Activated naive CD8-positive, alpha-beta T cell treated with anti-CD3 and anti-CD28 coated beads, Interleukin-2, amount 50 U/mL, for 16 hours (primary cell): ENCODE results near the gene KRT38.
"Not testable (repeated sequence)": the region's sequence is repeated elsewhere in the genome, so short reads cannot be mapped to it uniquely, and the experiment has no call there.

Source experiments
- DNase-seq: peaks from one replicate; pipeline ENCODE4 v3.0.0-alpha.2; 2020; ENCODE audit warnings: low read depth, low spot score

KRT38 gene

DNA sequence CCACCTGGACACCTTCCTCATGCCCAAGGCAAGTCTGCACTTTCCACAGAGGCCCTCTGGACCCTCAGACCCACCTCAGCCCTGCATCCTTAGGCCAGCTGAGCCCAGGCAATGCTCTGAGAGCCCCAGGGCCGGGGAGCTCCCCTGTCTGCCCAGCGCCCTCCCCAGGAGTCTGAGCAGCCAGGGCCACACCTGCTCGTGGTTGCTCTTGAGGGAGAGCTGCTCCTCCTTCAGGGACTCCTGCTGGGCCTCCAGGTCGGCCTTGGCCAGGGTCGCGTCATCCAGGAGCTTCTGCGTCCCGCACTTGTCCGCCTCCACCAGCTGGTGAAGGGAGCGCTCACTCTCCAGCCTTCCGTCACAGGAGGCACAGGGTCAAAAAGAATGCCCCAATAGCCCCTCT is 18.2 kb downstream of the KRT38 start:
- not testable (repeated sequence) for DNase-seq

DNA sequence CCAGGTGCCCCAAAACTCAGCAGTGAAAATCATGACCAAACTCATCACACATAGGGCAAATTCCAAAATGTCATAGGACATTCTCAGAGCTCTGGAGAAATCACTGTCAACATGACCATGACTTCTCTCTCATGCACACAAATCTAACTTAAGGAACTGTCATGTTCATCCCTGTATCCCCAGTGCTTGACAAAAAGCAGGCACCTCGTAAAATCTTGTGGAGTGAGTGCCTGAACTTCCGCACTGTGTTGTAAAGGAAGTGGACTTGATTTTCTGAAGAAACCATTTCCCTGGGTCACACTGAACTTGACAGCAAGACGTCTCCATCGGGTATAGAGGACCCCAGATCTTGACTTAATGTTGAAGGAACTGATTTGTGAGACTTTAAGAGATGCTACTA is 19.2 kb downstream of the KRT38 start:
- no peak for DNase-seq

DNA sequence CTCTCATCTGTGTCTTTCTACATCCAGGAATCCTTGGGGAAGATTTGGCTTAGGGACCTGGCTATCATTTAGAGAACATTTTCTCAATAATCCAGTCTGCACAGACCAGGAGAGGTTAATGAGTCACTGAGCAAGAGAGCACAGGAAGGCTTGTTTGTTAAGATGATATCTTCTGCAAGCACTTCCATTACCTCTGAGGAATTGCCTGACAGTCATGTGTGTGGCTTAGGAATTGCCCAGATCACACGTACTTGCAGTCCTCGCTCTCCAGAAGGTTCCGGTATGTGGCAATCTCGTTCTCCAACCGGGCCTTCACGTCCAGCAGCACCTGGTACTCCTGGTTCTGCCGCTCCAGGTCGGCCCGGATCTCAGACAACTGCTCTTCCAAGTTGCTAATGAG is 19.7 kb downstream of the KRT38 start:
- no peak for DNase-seq

DNA sequence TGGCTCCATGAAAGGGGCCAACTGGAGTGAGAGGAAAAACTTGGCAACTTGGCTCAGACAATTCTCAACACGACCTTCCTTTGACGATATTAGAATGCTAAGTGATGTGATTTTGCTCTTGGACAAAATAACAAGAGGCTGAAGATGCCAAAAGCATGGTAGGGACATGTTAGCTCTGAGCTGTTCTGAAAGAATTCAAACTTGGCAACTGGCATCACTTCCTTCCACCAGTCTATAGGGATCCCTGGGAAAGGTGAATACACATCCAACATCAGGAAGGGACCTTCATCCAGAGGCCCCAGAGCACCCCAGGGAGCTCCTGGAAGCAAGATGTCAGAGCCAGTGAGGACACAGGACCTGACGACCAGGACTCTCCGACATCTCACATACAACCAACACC is 20.6 kb downstream of the KRT38 start:
- DNase-seq = no peak

DNA sequence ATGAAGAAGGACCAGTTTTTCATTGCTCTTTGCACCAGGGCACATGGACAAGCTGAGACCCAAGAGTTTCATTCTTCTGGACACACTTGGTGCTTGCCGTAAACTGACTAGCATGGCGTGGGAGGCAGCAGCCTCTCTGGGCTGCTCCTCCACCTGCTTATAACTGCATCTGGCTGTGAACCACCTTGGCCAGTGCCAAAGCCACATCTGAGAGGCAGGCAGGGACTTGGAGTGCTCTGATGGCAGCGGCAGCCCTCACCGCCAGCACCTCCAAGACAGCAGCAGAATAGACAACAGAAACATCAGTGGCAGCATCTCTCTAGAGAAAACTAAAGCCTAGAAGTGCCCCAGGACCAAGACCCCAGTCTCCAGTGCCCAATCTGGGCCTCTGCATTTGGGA is 21.1 kb downstream of the KRT38 start:
- no peak for DNase-seq

DNA sequence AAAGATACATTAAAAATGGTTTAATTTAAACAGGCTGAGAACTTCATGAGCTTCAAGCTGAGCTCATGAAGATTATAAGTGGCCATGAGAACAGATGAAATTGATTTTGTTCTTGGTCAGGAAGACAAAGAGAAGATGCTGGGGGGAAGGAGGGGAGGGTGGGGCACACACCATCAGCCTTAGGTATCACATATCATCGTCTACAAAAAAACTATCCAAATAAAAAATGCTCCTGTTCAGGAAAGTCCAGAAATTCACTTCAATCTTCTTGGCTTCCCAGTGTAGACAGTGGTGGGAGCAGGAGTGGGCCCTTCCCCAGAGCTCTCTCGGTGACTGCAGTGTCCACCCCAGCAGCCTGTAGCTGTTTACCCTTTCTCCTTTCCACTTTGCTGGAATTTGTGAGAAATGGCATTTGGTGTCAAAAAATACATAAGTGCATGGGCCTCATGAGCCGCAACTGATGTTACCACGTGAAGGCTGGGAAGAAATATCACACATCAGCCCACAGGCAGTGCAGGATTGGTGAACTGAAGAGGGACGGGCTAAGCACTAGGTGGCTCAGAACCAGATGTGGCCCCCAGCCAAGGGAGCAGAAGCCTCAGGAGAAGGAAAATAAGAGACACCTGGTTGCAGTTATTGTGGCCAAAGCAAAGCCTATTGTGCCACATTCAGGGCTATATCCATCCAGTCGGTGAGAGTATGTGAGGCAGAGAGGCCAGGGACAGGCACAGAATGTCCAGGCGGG is 22.5 kb downstream of the KRT38 start:
- DNase-seq = no peak

DNA sequence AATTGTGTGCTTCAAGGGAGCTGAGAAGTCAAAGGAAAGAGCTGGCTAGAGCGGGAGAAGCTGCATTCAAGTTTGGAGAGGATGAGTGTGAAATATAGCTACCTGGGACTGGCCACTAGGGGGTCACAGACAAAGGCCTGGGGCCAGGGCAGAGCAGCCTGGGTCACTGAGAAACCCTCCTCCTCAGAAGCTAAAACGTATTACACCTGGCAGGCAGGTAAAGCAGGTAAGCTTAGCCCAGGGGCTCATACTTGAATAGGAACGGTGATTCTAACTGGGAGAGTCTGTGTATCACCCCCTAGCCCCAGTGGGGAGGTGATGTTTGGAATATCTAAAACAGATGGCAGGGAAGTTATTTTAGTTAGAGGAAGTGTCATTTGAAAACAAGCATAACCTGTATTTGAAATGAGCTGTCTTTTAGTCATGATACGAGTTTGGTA is 23.2 kb downstream of the KRT38 start:
- DNase-seq = no peak

DNA sequence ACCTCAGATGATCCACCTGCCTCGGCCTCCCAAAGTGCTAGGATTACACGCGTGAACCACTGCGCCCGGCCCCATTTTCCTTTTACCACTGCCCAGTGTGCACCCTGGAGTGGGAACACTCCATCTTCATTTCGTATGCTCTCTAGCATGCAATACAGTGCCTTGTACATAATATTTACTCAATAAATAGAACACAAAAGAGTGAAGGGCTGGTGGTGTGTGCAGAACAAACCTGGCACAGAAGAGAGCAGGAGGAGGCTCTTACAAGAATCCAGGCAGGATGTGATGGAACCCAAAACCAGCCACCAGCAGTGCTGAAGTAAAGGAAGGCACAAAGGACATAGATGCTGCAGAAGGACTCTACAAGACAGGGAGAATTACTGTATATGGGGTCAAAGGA is 23.7 kb downstream of the KRT38 start:
- DNase-seq = no peak

DNA sequence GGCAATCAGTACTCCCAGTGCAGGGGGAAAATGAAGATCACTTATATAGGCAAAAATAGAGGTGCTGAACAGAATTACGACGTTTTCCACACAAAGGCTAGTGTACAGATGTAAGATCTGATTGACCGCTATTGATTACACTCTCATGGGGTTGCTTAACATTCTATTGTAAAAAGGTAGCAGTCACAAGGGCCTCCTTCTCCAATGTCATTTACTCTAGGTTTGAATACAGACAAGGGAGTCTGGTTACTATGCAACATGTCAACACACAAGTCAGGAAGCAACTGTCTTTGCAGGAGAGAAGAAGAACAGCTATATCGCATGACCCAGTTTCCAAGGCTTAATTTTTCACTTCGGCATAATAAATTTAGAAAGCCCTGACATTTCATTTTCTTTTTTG is 24.3 kb downstream of the KRT38 start:
- DNase-seq = no peak

DNA sequence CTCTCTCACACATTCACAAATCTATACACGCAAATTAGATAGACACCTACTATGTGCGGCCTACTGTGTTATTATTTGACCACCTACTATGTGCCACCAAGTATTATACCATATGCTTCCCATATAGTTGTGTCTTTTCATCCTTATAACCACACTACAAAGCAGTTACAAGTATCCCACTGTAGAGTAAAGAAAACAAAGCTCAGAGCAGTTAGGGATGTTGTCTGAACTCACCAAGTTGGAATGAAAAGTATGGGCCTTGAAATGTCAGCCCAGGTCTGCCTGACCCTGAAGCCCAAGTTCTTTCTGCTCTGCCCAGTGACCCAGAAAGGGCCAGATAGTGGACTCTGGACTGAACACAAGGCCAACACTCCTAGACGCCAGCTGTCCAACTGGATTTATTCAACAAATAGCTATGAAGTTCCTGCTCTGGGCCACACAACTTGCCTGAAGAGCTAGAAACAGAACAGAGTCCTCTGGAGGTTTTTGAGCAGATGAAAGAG is 24.9 kb downstream of the KRT38 start:
- DNase-seq = no peak

DNA sequence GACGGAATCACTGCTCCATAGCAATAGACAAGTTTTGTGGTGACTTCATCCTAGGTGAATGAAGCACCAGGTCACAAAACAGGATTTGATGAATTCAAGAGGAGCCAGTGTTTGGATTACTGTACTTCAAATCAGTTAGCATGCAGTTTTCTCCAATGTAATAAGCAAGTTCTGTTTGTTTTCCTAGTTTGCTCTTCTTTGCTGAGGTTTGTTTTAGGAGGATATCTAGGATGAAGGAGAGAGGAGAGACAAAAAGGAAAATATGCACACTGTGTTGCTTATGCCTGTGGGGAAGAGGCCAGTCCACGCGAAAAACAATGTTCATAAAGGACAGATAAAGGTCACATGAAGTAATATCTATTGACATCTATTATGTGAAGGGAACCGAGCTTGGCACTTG is 25.4 kb downstream of the KRT38 start:
- DNase-seq = no peak

DNA sequence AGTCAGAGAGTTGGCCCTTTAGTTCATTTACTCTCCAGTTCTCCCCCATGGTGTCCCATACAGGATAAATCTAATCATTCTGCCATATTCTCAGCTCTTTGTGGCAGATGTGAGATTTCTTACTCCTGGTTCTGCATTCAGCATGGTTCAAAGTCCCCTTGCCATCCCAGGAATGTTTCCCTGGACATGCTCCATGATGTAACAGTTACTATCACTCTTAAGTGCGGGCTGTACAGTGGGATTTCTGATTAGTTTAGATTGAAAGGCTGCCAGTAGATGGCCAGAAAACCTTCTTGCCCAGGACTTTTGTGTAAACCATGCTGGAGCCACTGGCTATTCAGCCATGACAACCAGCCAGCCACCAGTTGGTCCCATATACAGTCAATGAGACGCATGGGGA is 26.8 kb downstream of the KRT38 start:
- no peak for DNase-seq

DNA sequence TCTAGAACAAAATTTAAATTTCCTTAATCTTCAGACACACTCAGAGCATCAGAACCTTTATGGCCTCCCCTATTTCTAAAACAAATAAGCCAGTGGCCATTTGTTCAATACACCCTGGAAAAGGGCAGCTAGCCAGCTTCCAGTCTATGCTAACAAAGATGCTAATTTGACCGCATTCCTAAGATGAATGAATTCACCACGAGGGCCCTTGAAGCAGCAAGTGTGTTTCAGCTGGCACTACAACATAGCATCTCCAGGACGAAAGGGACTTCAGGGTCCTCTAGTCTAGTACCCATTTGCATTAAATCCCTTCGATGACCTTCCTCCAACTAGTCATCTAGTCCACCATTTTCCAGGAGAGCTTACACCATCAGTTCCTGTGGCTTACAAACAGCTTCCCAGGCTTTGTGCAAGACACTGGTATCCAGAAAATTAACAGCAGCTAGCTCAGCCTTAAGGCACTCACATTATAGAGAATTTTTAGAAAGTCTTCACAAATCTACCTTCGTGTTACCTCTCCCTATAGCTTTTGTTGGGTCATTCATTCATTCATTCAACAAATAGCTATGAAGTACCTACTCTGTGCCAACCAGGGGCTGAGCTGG is 27.3 kb downstream of the KRT38 start:
- DNase-seq = no peak

DNA sequence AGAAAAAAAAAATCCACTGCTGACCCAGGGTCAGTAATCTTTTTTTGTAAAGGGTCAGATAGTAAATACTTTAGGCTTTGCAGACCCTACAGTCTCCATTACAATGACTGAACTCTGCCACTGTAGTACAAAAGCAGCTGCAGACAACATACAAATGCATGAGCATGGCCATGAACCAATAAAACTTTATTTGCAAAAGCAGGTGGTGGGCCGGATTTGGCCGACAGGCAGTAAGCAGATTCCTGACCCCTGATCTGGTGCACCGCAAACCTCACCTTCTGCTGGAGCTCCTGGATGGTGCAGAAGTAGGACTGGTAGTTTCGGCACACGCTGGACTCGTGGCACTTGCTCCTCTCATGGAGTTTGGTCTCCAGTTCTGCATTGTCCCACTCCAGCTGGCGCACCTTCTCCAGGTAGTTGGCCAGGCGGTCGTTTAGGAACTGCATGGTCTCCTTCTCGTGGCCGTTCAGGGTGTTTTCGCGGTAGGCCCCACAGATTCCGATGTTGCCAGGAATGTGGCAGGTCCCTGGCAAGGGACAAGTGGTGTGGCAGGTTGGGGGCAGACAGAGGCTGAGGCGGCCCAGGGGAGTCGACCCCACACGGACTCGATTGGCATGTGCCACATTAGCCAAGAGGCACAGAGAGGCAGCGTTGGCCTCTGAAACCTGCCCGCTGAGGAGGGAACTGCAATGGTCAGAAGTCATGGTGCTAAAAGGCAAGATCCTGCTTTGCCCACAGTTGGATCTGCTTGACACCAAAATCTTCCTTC is 29.5 kb downstream of the KRT38 start:
- DNase-seq = no peak

DNA sequence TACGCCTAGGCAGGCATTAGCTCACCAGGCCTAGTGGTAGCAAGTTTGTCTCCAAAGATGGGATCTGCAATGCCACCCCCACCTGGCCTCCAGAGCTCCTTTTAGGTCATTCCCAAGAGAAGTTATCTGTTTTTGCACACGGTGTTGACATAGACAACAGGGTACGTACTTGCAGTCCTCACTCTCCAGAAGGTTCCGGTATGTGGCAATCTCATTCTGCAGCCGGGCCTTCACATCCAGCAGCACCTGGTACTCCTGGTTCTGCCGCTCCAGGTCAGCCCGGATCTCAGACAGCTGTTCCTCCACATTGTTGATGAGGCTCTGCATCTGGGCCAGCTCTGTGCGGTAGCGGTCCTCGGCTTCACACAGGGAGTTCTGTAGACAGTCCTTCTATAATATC is 33.6 kb downstream of the KRT38 start:
- no peak for DNase-seq

DNA sequence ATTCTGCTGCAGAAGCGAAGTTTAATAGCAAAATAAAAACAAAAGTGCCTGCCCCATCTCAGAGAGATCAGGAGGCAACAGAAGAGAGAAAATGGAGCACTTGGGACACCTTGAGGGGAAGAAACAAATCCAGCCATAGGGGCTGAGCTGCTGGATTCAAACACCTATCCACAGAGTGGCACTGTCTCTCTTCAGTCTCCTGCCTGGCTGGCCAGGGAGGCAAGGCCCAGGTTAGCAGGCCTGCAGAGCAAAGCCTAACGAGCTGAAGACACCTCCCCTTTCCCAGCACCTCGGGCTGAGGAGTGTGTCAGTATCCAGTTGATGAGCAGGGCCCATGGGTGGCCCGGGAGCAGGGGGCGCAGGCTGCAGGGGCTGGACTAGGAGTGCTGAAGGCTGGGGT is 34.6 kb downstream of the KRT38 start:
- no peak for DNase-seq

DNA sequence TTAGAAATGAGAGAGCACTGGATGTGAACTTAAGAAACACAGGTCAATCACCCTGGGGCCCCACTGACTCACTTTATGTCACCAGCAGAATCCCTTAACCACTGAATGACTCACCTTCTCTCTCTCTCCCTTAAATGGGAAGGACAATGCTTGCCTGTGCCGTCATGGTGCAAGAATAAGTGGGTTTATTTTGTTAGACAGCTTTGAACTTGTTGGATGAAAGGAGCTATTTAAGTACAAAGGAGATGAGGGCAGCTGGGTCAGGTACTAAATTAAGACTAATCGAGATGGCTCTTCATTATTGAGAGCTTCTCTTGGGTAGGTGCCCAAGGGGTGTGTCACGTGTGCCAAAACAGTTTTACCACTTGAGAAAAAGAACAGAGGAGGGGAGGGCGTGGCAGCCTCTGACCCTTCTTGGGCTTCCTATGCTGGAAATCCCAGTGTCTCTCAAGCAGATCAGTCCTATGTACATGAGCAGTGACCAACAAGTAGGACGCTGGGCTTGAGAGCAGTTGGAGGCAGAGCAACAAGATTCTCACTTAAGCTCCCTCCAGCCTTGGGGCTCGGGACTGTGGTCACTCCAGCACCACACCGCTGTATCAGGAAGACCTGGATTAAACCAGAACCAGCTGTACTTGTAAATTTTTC is 36.6 kb downstream of the KRT38 start:
- no peak for DNase-seq

DNA sequence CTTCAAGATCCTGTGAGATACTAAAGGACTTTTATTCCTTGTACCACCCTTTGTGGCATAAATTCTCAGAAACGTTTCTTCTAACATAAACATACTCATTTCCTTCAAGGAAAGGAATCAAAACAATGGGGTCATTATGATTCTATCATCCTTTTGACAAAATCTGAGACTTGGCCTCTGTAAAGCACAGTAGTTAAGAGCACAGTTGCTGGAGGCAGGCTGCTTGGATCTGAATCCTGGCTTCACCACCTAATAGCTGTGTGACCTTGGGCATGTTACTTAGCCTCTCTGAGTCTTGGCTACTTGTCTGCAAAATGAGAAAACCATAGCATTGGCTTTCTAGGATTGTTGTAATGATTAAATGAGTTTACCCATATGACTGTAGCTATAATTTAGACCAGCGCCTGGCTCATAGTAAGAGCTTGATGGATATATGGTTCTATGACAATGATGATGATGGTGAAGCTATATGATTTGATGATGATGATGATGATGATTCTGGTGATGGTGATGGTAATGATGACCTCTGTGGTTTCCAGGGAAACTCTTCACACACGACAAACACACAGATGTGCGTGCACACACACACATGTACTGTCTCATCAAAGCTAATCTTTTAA is 37.3 kb downstream of the KRT38 start:
- DNase-seq = no peak

DNA sequence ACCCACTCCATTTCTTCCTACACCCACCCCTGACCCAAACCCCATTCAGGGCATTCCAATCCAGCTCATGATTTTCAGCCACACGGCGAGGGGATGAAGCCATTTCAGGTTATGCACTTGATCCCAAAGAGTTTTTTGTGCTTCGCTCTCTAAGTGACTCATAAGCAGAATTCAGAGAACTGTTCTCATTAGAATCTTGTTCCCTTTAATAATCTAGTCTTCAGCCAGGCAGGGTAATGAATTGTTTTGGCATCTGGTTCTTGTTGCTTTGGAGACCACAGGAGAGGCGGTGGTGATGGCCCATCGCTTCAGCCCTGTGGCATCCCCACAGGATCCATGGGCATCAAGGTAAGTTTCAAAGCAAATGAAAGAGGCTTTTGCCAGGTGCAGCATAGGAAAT is 38.6 kb downstream of the KRT38 start:
- DNase-seq = no peak

DNA sequence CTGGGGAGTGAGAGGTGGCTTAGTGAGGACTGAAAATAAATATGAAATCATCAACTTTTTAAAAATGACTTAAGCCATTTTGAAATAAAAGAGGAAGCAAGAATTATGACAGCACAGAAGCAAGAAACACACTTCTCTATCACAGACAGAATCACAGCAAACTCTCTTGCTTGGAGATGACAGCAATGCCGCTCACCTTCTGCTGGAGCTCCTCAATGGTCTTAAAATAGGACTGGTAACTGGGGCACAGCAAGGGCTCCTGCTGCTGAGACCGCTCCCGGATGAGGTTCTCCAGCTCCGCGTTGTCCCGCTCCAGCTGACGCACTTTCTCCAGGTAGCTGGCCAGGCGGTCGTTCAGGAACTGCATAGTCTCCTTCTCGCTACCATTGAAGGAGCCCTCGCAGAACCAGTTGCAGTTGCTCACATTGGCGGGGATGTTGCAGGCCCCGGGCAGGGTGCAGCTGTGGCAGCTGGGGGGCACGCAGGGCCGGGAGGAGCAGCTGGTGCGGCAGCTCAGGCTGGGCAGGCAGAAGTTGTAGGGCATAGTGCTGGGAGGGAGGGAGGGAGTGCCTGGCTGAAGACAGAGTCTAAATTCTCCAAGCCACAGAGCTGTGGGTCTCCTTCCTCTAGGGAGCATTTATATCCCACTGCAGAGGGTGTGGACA is 43.7 kb downstream of the KRT38 start, which contains the start of gene KRT31:
Gene KRT31 (minus strand): TSS at position 613 of the 665 bp plus-strand sequence. CDS start 69 bp downstream, at position 544.
- DNase-seq = no peak

DNA sequence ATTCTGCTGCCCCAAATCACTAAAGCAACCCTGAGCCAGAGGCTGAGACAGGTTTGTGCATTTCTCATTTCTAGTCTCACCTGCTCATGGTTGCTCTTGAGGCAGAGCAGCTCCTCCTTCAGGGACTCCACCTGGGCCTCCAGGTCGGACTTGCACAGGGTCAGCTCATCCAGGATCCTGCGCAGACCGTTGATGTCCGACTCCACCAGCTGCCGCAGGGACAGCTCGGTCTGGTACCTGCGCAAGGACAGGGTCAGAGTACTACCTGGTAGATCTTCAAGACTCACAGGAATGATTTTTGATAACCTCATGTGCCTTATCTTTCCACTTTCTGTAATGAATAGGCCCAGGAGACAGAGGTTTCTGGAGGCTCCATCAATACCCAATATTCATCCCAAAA is 44.4 kb downstream of the KRT38 start:
- no peak for DNase-seq
